ENCODE data around the gene ZNF763. TPM values are rescaled to one million over a fixed set of nuclear protein-coding genes. Genes with fewer than 3 reads are reported as not detected.

ZNF763 gene
- total RNA-seq, 1 experiment from 2014 or later, result 0.77 TPM

GRCh38 chr19:11971041-11971440 is 6.2 kb downstream of the ZNF763 start:
- H2AFZ ChIP-seq (ENCODE audit: low read length), result no peak overlapping the region
- no peak overlapping the region for H4K91ac ChIP-seq (ENCODE audit: insufficient read length, low read depth, low read length)
- H3K4me2 ChIP-seq (ENCODE audit: insufficient read depth, insufficient read length, low read length), result no peak overlapping the region
- no peaks in the 10 kb centered on the region for H3K79me1 ChIP-seq (ENCODE audit: insufficient read depth, low read depth, low read length, poor library complexity, severe bottlenecking)
- no peak for TF ChIP-seq CTCF (conservative IDR thresholded peaks at IDR 0.05)
- Mint-ChIP-seq H3K27me3 (ENCODE audit: low read depth) (peaks cover 17% of the 10 kb centered on the region), H3K4me3 (no peak overlapping the region; a peak in 1 of 5 replicates), H3K36me3 (ENCODE audit: insufficient read depth in 1 of 3, low read depth in 3 of 3) (peaks cover 9 to 37% (median 30%) of the 10 kb centered on the region in 3 experiments), H3K4me1 (peaks cover 1% of the 10 kb centered on the region in 2 experiments; a peak in 1 of 4 replicates), H3K27ac (no peak overlapping the region), H3K9me3 (peaks cover 21 to 50% of the 10 kb centered on the region in 2 experiments)
- no peaks in the 10 kb centered on the region for H4K20me1 ChIP-seq (ENCODE audit: control insufficient read depth, insufficient read depth, insufficient read length)
- WGBS (ENCODE audit: extremely low coverage, insufficient read length, low lambda C conversion rate), result no CpG with 5 or more reads among the region's 2 CpGs
- H3K23me2 ChIP-seq (ENCODE audit: insufficient read length, low read depth, low read length, poor library complexity, severe bottlenecking), result no peaks in the 10 kb centered on the region
- H3K27me3 ChIP-seq (ENCODE audit: insufficient read depth, low read length), result no peaks in the 10 kb centered on the region; the same call in 1 of the 2 replicates
- no peak overlapping the region for H2BK120ac ChIP-seq (ENCODE audit: low read depth, low read length, poor library complexity, severe bottlenecking)
- H3K4me1 ChIP-seq (ENCODE audit: insufficient read depth, low read length), result no peaks in the 10 kb centered on the region
- no peak overlapping the region for H2BK20ac ChIP-seq (ENCODE audit: low read depth, low read length, poor library complexity, severe bottlenecking)
- H3K4ac ChIP-seq (ENCODE audit: low read depth, low read length), result no peak overlapping the region
- no peak overlapping the region for H3K56ac ChIP-seq (ENCODE audit: insufficient read length, low read depth, low read length)
- no peaks in the 10 kb centered on the region for H3K79me2 ChIP-seq (ENCODE audit: insufficient read depth, low read length)
- H2AK5ac ChIP-seq (ENCODE audit: insufficient read length, low read length), result no peak overlapping the region
- no peak overlapping the region for H2BK12ac ChIP-seq (ENCODE audit: insufficient read length, low read depth, low read length)
- H2BK5ac ChIP-seq (ENCODE audit: insufficient read length, low read length), result no peak overlapping the region
- H3T11ph ChIP-seq (ENCODE audit: low read length), result no peak overlapping the region
- no peak overlapping the region for H3K18ac ChIP-seq (ENCODE audit: insufficient read length, low read depth, low read length)
- no peak overlapping the region for H4K5ac ChIP-seq (ENCODE audit: insufficient read length, low read depth, low read length)
- peaks cover 3% of the 10 kb centered on the region for H3K9me3 ChIP-seq (ENCODE audit: control insufficient read depth, low read depth, low read length)
- no peak for DNase-seq
- H3K23ac ChIP-seq (ENCODE audit: insufficient read length, low read depth, low read length), result no peak overlapping the region
- H2BK15ac ChIP-seq (ENCODE audit: low read depth, low read length), result no peak overlapping the region
- no peak overlapping the region for H4K8ac ChIP-seq (replicated peaks; ENCODE audit: insufficient read length, low read depth, low read length)
- no peak overlapping the region for H3K9ac ChIP-seq (ENCODE audit: extremely low read depth, insufficient read length, low read length)
- no peak overlapping the region for H3K14ac ChIP-seq (ENCODE audit: insufficient read depth, low read length)
- H3K27ac ChIP-seq (ENCODE audit: insufficient read length, low read depth, low read length), result no peak overlapping the region

Measured in H9 (cell line).